HUES64 (cell line): ENCODE results near the gene KDR. TPM values are rescaled to one million over a fixed set of nuclear protein-coding genes. Genes with fewer than 3 reads are reported as not detected.

Source experiments
- H3K27ac ChIP-seq: 2 replicates; pipeline ENCODE4 v1.7.0; 2013; ENCODE audit warnings: low read depth, low read length, inconsistent platforms
- H3K27me3 ChIP-seq: 2 replicates; pipeline ENCODE4 v1.6.1; 2013; ENCODE audit warnings: mild to moderate bottlenecking, low read length; ENCODE audit not compliant: insufficient read depth
- H3K36me3 ChIP-seq: 2 replicates; pipeline ENCODE4 v1.6.1; 2013; ENCODE audit warnings: mild to moderate bottlenecking, low read length; ENCODE audit not compliant: insufficient read depth
- H3K4me1 ChIP-seq: 2 replicates; pipeline ENCODE4 v1.6.1; 2013; ENCODE audit warnings: mild to moderate bottlenecking, low read length, moderate library complexity; ENCODE audit not compliant: insufficient read depth
- H3K4me3 ChIP-seq: 2 replicates; pipeline ENCODE4 v1.5.1; 2013; ENCODE audit warnings: mild to moderate bottlenecking, low read length, moderate library complexity
- H3K9ac ChIP-seq: 2 replicates; pipeline ENCODE4 v1.6.1; 2013; ENCODE audit warnings: mild to moderate bottlenecking, low read depth, low read length
- H3K9me3 ChIP-seq: 2 replicates; pipeline ENCODE4 v1.6.1; 2013; ENCODE audit warnings: low read depth, low read length; ENCODE audit not compliant: insufficient read depth
- WGBS: fragments of 150-250, 120-280 bp; methylation state at CpG from one replicate; pipeline ENCODE4 v1.1.7; 2013; ENCODE audit warnings: missing lambda C conversion rate; 5-methylcytosine and 5-hydroxymethylcytosine counted together
- polyA plus RNA-seq, 2 experiments: library from polyadenylated mRNA; stranded (reverse); fragments of 50-300 nt; gene quantifications; one replicate each; pipeline ENCODE4 v1.2.3, GENCODE V29; 2013

KDR gene
- polyA plus RNA-seq (2013, experiment 1 of 2): 47.1 TPM
- 45.1 TPM for polyA plus RNA-seq (2013, experiment 2 of 2)

GRCh38 chr4:55125087-55125721 is at the start of gene KDR:
Gene KDR, minus strand, starts transcription at chr4:55125595. Its CDS starts 302 bp downstream, at chr4:55125293.
- peaks cover 36% of the 10 kb centered on the region for H3K27me3 ChIP-seq
- under 1% methylated on average over 57 of the region's 57 CpGs for WGBS
- peaks cover 12% of the 10 kb centered on the region for H3K36me3 ChIP-seq
- H3K9ac ChIP-seq: peak within 1 kb of the TSS; percentile 54
- peak within 1 kb of the TSS; percentile 75 for H3K4me3 ChIP-seq
- H3K4me1 ChIP-seq: peaks cover 15% of the 10 kb centered on the region; the same call in 1 of the 2 replicates
- no peaks in the 10 kb centered on the region for H3K9me3 ChIP-seq
- H3K27ac ChIP-seq: no peak within 1 kb of the TSS

GRCh38 chr4:55173580-55173979 is 48.2 kb upstream of the KDR start:
- H3K9ac ChIP-seq: no peak overlapping the region
- H3K4me3 ChIP-seq: no peak overlapping the region
- no peak overlapping the region for H3K27ac ChIP-seq
- no peaks in the 10 kb centered on the region for H3K27me3 ChIP-seq
- H3K9me3 ChIP-seq: no peaks in the 10 kb centered on the region
- H3K36me3 ChIP-seq: no peaks in the 10 kb centered on the region
- peaks cover 31% of the 10 kb centered on the region for H3K4me1 ChIP-seq
- WGBS: no CpG with 5 or more reads among the region's 1 CpG

GRCh38 chr4:55172694-55173287 is 47.4 kb upstream of the KDR start:
- no peaks in the 10 kb centered on the region for H3K36me3 ChIP-seq
- H3K4me1 ChIP-seq: peaks cover 31% of the 10 kb centered on the region
- peak overlapping the region; percentile 2; the same call in 1 of the 2 replicates for H3K27ac ChIP-seq
- H3K27me3 ChIP-seq: no peaks in the 10 kb centered on the region
- no peak overlapping the region for H3K4me3 ChIP-seq
- no peak overlapping the region; the same call in 1 of the 2 replicates for H3K9ac ChIP-seq
- 78% methylated on average over 4 of the region's 4 CpGs for WGBS
- no peaks in the 10 kb centered on the region for H3K9me3 ChIP-seq

GRCh38 chr4:55170462-55170861 is 45.1 kb upstream of the KDR start:
- 91% methylated on average over 6 of the region's 6 CpGs for WGBS
- H3K27me3 ChIP-seq: no peaks in the 10 kb centered on the region
- no peaks in the 10 kb centered on the region for H3K9me3 ChIP-seq
- H3K9ac ChIP-seq: no peak overlapping the region
- H3K4me3 ChIP-seq: no peak overlapping the region
- H3K4me1 ChIP-seq: peaks cover 16% of the 10 kb centered on the region; the same call in 1 of the 2 replicates
- no peak overlapping the region for H3K27ac ChIP-seq
- H3K36me3 ChIP-seq: no peaks in the 10 kb centered on the region

- Histone ChIP-seq H3K9ac (no peak overlapping the region), H3K27me3 (no peaks in the 10 kb centered on the region), H3K4me3 (no peak overlapping the region), H3K9me3 (no peaks in the 10 kb centered on the region), H3K4me1 (peaks cover 12% of the 10 kb centered on the region; the same call in 1 of the 2 replicates), H3K36me3 (no peaks in the 10 kb centered on the region), H3K27ac (peak overlapping the region; percentile 46; the same call in 1 of the 2 replicates)
- WGBS: 38% methylated on average over 12 of the region's 12 CpGs
These were observed 44.1 kb upstream of the KDR start for GRCh38 chr4:55169352-55169961.

- Histone ChIP-seq H3K4me3 (no peak overlapping the region), H3K27ac (no peak overlapping the region), H3K9ac (no peak overlapping the region), H3K27me3 (no peaks in the 10 kb centered on the region), H3K9me3 (no peaks in the 10 kb centered on the region), H3K36me3 (no peaks in the 10 kb centered on the region), H3K4me1 (no peaks in the 10 kb centered on the region)
- 89% methylated on average over 1 of the region's 1 CpG for WGBS
These were observed 37.0 kb upstream of the KDR start for GRCh38 chr4:55162396-55162795.

- no peak overlapping the region for H3K9ac ChIP-seq
- no peak overlapping the region for H3K4me3 ChIP-seq
- no peaks in the 10 kb centered on the region for H3K36me3 ChIP-seq
- no peaks in the 10 kb centered on the region for H3K27me3 ChIP-seq
- 95% methylated on average over 6 of the region's 6 CpGs for WGBS
- H3K27ac ChIP-seq: no peak overlapping the region
- no peaks in the 10 kb centered on the region for H3K4me1 ChIP-seq
- no peaks in the 10 kb centered on the region for H3K9me3 ChIP-seq
These were observed 36.3 kb upstream of the KDR start for GRCh38 chr4:55161739-55162138.

GRCh38 chr4:55159851-55160250 is 34.5 kb upstream of the KDR start:
- H3K4me3 ChIP-seq: no peak overlapping the region
- no peaks in the 10 kb centered on the region for H3K36me3 ChIP-seq
- no peaks in the 10 kb centered on the region for H3K4me1 ChIP-seq
- 92% methylated on average over 2 of the region's 2 CpGs for WGBS
- H3K9me3 ChIP-seq: no peaks in the 10 kb centered on the region
- H3K27ac ChIP-seq: no peak overlapping the region
- H3K27me3 ChIP-seq: no peaks in the 10 kb centered on the region
- no peak overlapping the region for H3K9ac ChIP-seq

GRCh38 chr4:55158957-55159356 is 33.6 kb upstream of the KDR start:
- no peak overlapping the region for H3K4me3 ChIP-seq
- H3K9me3 ChIP-seq: no peaks in the 10 kb centered on the region
- no peak overlapping the region for H3K27ac ChIP-seq
- no peak overlapping the region for H3K9ac ChIP-seq
- WGBS: 44% methylated on average over 2 of the region's 3 CpGs
- no peaks in the 10 kb centered on the region for H3K4me1 ChIP-seq
- H3K27me3 ChIP-seq: no peaks in the 10 kb centered on the region
- H3K36me3 ChIP-seq: no peaks in the 10 kb centered on the region

GRCh38 chr4:55157559-55158277 is 32.3 kb upstream of the KDR start:
- Histone ChIP-seq H3K27ac (no peak overlapping the region), H3K27me3 (no peaks in the 10 kb centered on the region), H3K4me1 (no peaks in the 10 kb centered on the region), H3K9ac (no peak overlapping the region), H3K36me3 (no peaks in the 10 kb centered on the region), H3K9me3 (no peaks in the 10 kb centered on the region), H3K4me3 (no peak overlapping the region)
- WGBS: 95% methylated on average over 45 of the region's 45 CpGs

- H3K9me3 ChIP-seq: no peaks in the 10 kb centered on the region
- H3K4me3 ChIP-seq: no peak overlapping the region
- no peaks in the 10 kb centered on the region for H3K36me3 ChIP-seq
- H3K4me1 ChIP-seq: no peaks in the 10 kb centered on the region
- WGBS: no CpG with 5 or more reads among the region's 1 CpG
- H3K27ac ChIP-seq: no peak overlapping the region
- H3K9ac ChIP-seq: no peak overlapping the region
- no peaks in the 10 kb centered on the region for H3K27me3 ChIP-seq
These were observed 29.5 kb upstream of the KDR start for GRCh38 chr4:55154933-55155332.
